Epithelial cell of prostate (primary cell): ENCODE results near the gene SOS1.

Experiments
- DNase-seq: peaks from one replicate; pipeline ENCODE4 v3.0.0-alpha.2; 2011; ENCODE audit warnings: low read depth, low spot score
- H3K27ac ChIP-seq: fragments of 450-650 bp; 2 replicates; pipeline ENCODE4 v1.5.1; 2017; ENCODE audit warnings: mild to moderate bottlenecking

Gene SOS1

DNA sequence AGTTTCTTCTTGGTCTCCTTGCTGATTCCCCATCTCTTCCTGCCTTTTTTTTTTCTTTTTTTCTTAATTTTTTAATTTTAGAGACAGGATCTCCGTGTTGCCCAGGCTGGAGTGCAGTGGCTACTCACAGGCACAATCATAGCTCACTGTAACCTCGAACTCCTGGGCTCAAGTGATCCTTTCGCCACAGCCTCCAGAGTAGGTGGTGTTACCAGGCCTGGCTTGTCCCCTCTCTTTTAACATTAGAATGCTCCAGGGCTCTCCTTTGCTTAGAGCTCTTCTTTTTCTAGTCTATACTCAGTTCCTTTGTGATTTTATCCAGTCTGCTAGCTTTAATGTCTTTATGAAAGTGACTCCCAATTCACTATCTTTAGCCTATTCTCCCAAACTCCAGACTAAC, 141.9 kb downstream of the SOS1 start:
- DNase-seq = no peak
- H3K27ac ChIP-seq = no peak overlapping the region

DNA sequence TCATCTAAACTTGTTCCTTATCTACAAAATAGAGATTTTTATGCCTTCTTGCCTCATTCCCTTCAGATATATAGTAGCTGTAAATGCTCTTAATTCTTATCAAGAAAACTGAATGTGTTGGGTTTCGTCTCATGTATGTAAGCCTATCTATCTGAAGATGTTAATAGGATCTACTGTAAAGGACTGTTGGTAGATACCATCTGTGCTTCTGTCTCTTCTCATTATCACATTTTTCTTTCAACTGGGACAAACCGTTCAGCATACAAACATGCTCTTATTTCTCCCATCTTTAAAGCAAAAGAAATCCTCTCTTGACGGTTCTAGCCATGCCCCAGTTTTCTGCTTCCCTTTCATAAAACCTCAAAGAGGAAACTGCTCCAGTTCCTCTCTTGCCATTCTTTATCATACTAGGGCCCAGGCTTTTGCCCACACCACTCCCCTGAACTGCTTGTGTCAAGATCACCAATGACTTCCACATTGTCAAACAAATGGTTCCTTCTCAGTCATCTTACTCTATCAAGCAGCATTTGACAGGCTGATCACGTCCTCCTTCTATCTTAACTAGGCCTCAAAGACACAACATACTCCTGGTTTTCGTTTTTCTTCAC, 142.5 kb downstream of the SOS1 start:
- no peak for DNase-seq
- no peak overlapping the region for H3K27ac ChIP-seq

DNA sequence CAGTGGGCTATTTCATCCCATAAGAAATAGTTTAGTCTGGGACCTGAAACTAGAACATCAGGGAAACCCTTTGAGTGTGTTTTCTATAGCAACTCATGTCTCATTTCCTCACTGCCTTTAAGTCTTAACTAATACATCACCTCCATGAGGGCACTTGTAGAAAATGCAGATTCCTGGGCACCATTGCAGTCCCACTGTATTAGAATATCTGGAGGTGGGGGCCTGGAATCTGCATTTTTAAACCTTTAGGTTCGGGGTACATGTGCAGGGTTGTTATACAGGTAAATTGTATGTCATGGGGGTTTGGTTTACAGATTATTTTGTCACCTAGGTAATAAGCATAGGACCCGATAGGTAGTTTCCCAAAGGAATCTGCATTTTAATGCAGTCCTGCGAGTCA, 143.8 kb downstream of the SOS1 start:
- no peak overlapping the region for H3K27ac ChIP-seq
- no peak for DNase-seq

DNA sequence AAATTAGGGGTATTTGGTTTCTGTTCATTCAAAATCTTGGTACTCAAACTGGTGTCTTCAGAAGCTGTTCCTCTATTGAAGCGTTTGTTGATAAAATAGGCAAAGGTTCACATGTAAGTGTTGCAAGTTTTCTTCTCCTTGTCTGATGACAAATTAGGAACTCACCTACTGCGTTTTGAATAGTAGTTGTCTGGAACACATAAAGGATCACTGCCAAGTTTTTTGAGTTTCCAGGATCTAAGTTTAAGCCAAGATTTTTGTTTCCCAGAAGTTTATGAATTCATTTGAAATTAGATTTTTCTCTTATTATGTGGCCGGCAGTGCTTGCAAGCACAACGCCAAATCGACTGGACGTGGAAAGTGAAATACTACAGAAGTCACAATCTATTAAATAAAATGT, 145.8 kb downstream of the SOS1 start:
- DNase-seq = no peak

DNA sequence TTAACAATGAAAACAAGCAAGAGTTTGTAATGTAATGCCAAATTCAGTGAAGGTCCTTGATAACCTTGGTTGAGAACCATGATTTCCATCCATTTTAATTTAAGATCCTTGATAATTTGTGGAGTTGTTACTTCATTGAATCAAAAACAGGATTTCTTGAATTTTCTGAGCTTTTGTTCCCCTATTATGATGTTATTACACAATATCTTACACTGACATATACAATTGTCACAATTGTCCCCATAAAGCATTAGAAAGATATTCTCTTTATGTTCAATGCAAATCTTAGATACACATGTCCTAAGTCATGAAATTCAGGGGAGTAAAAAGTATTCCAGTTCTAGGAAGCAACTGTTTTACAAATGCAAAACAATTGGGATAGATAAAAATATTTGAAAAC, 147.6 kb downstream of the SOS1 start:
- no peak overlapping the region for H3K27ac ChIP-seq
- no peak for DNase-seq

More for the DNA sequence above, 145.8 kb downstream of the SOS1 start:
- no peak overlapping the region for H3K27ac ChIP-seq

DNA sequence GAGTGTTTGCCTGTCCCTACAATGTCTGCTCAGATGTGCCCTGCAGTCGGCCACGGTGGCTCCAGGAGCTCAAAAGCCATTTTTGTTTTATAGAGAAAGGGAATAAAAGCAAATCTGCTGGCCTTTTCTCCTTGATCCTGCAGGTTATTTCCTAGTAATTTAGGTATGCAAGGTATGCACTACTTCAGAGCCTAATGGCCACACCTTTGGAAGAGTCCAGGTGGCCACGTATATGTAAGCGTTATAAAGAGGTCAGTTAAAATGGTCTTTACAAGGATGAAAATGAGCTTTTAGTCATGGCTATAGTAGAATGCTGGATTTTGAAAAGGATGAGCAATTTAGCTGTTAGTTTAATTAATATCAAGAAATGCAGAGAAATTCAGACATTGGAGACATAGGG, 149.5 kb downstream of the SOS1 start:
- H3K27ac ChIP-seq = no peak overlapping the region
- DNase-seq = no peak

DNA sequence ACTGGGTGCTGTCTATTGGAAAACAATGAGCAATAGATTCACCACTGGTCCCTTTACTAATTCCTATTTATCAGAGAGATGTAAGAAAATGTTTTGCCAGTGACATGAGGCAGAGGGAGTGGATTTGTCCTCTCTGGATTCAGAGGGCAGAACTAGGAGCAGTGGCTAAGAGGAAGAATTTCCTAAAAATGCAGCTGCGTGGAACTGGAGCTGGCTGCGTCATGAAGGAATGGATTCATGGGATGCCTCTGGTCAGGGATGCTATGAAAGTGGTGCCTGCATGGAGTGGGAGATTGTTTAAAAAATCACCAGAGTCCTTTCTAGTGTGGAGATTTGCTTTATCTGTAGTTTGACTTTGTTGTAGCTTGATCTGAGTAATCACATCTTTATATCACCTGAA, 152.8 kb downstream of the SOS1 start:
- DNase-seq = no peak
- no peak overlapping the region for H3K27ac ChIP-seq

DNA sequence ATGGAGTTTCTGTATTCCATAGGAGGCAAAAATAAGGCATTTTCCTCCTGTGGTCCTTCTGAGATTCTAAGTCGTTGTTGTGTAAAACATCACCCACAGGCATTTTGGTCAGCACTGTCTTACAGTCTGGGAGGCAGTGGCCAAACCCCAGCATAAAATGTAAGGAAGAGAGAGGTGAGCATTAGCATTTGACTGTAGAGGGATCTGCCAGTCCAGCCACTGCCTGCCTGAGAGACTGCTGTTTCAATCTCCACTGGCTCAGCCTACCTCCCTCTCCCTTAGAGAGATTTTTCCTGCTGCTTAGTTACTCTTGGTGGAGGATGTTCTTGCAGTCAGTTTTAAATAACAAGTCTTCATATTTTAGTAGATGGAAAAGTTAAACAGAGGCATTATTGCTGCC, 154.2 kb downstream of the SOS1 start:
- no peak for DNase-seq
- H3K27ac ChIP-seq = no peak overlapping the region

DNA sequence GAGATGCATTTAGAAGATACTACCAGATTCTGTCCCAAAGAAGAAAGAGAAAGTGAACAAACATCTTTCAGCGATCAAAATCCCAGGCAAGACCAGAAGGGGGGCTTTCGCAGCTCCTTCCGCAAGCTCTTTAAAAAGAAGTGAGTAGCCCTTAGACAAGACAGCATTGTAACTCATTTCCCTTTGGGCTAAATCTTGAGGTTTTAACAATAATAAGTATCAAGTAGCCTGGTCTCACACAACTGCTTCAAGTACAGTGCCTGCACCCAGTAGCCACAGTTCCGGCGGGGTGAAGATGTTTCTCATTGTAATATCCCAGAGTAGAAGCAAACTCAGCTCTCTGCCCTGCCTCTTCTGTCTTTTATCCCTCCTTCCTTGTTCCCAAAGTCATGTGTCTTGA, 154.8 kb downstream of the SOS1 start:
- H3K27ac ChIP-seq = no peak overlapping the region
- DNase-seq = no peak

DNA sequence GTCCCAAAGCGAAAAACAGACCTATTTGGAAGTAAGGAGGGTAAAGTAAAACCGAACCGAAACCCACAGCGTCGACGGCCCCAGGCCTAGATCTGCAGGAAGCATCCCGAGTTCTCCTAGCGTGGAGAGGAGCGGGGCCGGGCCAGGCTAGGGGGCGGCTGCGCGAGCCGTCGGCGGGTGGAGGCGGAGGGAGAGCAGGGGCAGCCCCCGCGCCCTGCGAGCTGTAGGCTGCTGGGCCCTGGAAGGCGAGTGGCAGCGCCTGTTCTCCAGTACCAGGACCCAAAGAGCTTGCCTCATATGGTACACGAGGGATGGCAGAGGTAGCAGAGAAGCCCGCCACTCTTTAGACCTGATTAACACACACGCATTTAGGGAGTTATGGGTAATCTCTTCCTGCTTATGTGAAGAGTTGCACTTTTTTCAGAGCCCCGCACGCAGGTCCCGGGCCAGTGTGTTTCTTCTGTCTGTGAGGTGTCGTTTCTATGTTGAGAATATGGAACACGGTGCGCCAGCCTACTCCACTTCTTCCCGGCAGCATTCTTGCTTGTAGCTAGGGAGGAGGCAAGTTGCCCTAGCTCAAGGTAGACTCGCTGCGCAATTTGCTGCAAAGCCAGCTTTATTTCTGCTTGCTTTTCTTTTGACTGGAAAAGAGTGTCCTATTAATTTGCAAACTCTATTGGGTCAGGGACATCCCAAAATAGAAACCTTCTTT, 160.1 kb downstream of the SOS1 start:
- no peak for DNase-seq
- H3K27ac ChIP-seq = no peak overlapping the region

DNA sequence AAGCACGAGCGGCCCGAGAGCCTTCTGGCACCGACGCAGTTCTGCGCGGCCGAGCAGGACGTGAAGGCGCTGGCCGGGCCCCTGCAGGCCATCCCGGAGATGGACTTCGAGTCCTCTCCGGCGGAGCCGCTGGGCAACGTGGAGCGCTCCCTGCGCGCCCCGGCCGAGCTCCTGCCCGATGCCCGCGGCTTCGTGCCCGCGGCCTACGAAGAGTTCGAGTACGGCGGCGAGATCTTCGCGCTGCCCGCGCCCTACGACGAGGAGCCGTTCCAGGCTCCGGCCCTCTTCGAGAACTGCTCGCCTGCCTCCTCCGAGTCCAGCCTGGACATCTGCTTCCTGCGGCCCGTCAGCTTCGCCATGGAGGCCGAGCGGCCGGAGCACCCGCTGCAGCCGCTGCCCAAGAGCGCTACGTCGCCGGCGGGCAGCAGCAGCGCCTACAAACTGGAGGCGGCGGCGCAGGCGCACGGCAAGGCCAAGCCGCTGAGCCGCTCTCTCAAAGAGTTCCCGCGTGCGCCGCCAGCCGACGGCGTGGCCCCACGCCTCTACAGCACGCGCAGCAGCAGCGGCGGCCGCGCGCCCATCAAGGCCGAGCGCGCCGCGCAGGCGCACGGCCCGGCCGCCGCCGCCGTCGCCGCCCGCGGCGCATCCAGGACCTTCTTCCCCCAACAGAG, 160.8 kb downstream of the SOS1 start:
- H3K27ac ChIP-seq = no peak overlapping the region
- peak; percentile 10 for DNase-seq

DNA sequence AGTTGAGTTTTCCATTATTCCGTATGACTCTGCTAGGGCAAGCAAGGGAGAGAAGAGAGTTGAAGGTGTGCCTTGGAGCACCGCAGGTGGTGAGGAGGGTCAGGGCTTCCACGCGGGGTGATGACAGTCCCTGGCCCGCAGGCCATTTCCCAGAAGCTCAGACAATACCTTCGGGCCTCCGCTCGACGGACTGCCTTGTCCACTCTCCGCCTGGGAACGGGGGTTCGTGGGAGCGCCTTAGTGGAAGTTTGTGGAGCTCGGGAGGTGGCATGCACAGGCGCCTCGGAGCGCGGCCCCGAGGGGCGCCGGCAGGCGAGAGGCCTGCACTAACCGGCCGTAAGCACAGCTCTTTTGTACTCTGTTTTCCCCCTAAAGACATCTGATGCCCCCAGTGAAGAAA, 161.4 kb downstream of the SOS1 start:
- H3K27ac ChIP-seq = no peak overlapping the region
- no peak for DNase-seq

DNA sequence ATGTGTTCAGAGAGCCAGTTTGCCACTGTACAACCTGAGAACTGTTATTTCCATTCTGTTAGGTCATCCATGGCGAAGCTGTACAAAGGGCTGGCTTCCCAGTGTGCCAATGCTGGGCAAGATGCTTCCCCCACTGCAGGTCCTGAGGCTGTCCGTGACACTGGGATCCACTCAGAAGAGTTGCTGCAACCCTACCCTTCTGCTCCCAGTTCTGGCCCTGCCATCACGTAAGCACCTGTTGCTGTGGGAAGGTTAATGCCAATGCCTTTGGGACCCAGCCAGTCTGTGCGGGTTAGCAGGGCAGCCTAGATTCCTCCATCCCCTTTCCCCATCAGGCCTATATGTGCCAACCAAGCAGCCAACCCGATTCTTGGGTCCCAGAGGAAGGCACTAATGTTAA, 162.9 kb downstream of the SOS1 start:
- H3K27ac ChIP-seq = no peak overlapping the region
- DNase-seq = no peak

DNA sequence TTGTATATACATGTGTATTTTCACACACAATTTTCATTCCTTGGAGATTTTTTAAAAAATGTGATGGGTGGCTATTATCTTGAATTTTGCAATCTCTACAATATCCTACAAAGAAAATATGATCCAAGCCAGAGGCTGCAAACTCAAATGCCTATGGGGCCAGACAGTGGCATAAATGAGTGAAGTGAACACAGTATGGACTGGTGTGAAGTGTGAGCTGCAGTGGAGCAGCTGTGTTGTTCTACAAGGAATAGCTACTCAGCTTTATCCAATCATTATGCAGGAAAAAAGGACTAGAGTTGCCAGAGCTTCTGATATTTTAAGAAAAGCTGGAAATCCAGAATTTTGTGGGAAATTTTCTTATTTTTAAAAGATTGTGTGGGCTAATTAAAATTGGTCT, 169.1 kb downstream of the SOS1 start:
- DNase-seq = no peak
- no peak overlapping the region for H3K27ac ChIP-seq

DNA sequence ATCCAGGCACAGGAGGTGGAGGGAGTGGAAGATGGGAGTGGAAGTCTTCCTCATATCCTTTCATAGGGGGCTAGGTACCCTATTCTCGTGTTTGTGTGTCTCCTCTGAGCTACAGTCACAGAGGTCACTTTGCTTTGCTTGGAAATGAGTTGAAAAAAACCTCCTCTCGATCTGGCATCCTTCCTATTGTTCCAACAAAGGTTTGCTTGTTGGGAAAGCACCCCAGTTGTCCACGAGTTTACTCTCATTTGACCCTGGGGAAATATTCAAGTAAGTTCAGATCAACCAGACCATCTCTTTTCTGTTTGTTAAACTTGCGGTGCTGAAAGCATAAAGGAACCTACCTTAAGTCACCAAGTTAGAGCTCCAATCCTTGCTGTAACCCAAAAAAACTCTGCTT, 171.9 kb downstream of the SOS1 start:
- no peak for DNase-seq
- H3K27ac ChIP-seq = no peak overlapping the region

DNA sequence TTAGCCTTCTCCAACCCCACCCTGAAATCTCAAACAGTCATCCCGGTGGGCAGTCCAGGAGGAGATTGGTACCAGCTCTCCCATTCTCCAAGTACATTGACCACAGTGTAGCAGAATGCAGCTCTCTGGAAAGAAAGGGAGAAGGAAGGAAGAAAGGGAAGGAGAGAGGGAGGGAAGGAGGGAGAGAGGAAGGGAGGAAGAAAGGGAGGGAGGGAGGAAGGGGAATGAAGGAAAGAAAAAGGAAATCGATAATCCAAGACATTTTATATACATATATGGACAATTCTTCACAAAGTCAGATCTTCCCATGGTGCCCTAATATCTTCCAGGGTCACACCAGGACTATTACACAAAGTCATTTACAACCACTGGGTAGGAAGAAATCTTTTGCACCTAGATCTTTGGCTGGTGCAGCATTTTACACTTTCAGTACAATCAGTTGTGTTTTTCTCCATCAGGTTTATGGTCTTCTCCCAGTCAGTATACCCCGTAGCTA, 172.4 kb downstream of the SOS1 start:
- no peak overlapping the region for H3K27ac ChIP-seq
- no peak for DNase-seq

DNA sequence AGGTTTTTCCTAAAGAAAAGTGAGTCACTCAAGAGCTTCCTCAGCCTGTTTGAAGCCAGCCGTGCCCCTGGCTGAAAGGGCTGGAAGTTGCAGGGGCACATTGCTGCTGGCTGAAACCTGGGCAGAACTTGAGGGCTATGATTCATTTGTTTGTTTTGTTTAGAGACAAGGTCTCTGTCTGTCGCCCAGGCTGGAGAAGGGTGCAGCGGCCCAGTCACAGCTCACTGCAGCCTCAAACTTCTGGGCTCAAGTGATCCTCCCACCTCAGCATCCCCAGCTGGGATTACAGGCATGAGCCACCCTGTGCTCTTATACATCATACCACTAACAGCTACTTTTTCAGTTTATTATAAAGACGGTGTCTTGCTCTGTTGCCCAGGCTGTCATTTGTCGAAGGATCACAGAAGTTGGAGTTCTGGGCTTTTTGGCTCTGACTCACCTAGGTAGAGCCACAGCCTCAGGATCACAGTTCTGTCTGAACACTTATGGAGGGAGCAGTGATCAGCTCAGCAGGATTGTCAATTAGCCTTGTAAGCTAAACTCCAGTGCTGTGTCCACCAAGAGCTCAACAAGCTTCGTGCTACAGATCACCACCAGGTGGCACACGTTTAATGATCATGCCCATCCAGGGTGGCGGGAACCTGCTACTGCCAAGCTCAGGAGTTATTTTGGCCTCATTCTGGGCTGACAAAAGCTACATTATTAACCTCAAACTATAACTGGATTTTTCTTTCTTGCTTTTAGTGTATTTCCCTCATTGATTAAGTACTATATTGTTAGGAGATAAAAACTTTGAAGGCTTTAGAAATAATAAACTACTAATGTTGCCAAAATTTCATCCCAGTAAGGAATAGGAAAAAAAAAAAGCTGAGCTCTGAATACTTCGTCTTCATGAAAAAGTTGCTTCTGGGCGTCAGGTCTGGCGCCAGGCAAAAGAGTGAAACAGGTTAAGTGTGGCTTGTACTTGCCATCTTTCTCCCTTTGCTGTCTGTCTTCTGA, 173.3 kb downstream of the SOS1 start:
- DNase-seq = peak; percentile 79
- peak overlapping the region; percentile 26 for H3K27ac ChIP-seq

DNA sequence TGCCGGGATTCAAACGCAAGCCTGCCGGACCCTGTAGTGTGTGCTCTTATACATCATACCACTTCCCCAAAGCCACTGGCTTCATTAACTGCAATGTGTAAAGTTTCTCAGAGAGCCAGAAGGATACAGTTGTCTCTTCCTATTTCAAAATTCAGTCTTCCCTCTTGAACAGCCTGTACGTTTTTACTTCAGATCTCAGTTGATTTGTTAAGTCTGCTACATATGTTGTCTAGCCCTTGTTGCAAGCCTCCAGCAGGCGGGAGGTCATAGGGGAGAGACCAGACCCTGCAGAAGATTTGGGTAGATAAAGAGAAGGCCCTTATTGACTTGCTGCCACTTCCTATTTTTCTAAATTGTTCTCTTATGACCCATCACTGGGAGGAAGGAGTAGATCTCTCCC, 174.9 kb downstream of the SOS1 start:
- no peak overlapping the region for H3K27ac ChIP-seq
- no peak for DNase-seq

DNA sequence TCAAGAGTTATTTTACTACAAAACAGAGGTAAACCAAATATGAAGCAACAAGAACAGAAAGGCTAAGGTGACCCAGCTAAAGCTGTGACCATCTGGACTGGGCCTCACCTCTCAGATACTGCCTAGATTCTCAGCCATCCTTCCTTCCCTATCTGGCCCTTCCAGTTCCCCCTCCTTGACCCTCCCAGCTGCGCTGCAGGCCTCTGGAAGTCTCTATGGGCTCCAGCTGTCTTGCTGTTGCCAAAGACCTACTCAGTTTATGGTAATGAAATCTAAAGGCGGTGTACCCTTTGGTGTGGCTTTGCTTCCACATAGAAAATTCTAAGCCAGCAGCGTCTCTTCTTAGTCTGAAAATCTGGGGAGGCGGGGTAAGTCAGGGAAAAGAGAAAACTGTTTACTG, 175.5 kb downstream of the SOS1 start:
- no peak overlapping the region for H3K27ac ChIP-seq
- DNase-seq = no peak

DNA sequence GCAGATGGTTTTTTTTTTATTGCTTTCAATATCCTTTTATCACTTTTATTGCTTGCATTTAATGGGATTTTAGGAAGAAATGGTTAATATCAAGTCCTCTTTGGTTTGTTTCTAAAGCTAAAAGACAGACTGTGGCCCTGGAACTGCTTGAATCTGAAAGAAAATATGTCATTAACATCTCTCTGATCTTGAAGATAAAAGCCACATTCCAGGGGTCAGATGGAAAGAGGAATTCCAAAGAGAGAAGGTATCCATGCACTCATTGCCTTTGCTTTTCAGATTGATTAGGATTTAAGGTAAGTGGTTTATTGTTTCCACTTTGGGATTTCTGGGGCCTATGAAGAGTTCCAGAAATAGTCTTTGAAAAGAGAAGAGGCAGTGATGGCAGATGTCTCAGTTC, 177.1 kb downstream of the SOS1 start:
- DNase-seq = no peak
- H3K27ac ChIP-seq = no peak overlapping the region
